ENCODE results near the gene MRPL22. TPM values are rescaled to one million over a fixed set of nuclear protein-coding genes. Genes with fewer than 3 reads are reported as not detected.

MRPL22 gene
- total RNA-seq, 1 experiment from 2014 or later: 77.2 TPM

DNA sequence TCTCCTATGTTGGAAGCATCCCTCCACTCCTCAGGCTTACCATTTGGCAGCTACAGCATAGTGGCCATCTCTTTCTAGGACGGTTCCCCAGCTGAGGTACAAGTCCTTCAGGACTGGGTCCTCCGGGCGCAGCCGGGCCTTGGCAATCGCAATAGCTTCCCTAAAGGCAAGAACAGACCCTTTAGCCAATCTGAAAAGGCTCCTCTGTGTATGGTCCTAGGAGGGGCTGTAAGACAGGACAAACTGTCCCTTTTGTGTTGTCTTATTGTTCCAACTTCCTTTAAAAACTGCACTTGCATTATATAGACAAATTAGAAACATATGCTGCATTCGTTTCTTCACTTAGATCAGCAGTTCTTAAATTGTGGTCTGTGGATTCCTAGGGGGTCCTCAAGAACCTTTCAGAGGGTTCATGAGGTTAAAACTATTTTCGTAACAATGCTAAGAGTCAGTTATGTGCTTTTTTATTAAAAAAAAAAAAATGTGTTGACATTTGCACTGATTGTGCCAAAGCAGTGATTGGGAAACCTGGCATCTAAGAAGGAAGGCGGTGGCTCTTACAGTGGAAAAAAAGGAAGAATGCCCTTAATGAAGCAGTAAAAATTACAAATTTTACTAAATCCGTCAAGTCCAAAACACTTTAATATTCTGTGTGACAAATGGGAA lies 41.6 kb upstream of the MRPL22 start:
- Histone ChIP-seq H3K9ac (ENCODE audit: extremely low read depth, insufficient read length, low read length) (no peak overlapping the region), H3K4me2 (ENCODE audit: insufficient read depth, insufficient read length, low read length) (no peak overlapping the region), H3K4ac (ENCODE audit: low read depth, low read length) (no peak overlapping the region), H3K23me2 (ENCODE audit: insufficient read length, low read depth, low read length, poor library complexity, severe bottlenecking) (no peaks in the 10 kb centered on the region), H3K9me3 (ENCODE audit: control insufficient read depth, low read depth, low read length) (no peaks in the 10 kb centered on the region), H4K20me1 (ENCODE audit: control insufficient read depth, insufficient read depth, insufficient read length) (no peaks in the 10 kb centered on the region), H4K5ac (ENCODE audit: insufficient read length, low read depth, low read length) (no peak overlapping the region), H3T11ph (ENCODE audit: low read length) (no peak overlapping the region), H4K91ac (ENCODE audit: insufficient read length, low read depth, low read length) (no peak overlapping the region), H3K18ac (ENCODE audit: insufficient read length, low read depth, low read length) (no peak overlapping the region), H3K79me1 (ENCODE audit: insufficient read depth, low read depth, low read length, poor library complexity, severe bottlenecking) (no peaks in the 10 kb centered on the region), H2BK12ac (ENCODE audit: insufficient read length, low read depth, low read length) (no peak overlapping the region), H3K56ac (ENCODE audit: insufficient read length, low read depth, low read length) (no peak overlapping the region), H3K79me2 (ENCODE audit: insufficient read depth, low read length) (no peaks in the 10 kb centered on the region), H2BK120ac (ENCODE audit: low read depth, low read length, poor library complexity, severe bottlenecking) (no peak overlapping the region), H3K27ac (ENCODE audit: insufficient read length, low read depth, low read length) (no peak overlapping the region), H2AK5ac (ENCODE audit: insufficient read length, low read length) (no peak overlapping the region), H2AFZ (ENCODE audit: low read length) (no peak overlapping the region), H3K27me3 (ENCODE audit: insufficient read depth, low read length) (no peaks in the 10 kb centered on the region), H4K8ac (replicated peaks; ENCODE audit: insufficient read length, low read depth, low read length) (no peak overlapping the region), H2BK5ac (ENCODE audit: insufficient read length, low read length) (no peak overlapping the region), H3K4me1 (ENCODE audit: insufficient read depth, low read length) (no peaks in the 10 kb centered on the region), H3K23ac (ENCODE audit: insufficient read length, low read depth, low read length) (no peak overlapping the region), H3K14ac (ENCODE audit: insufficient read depth, low read length) (no peak overlapping the region), H2BK20ac (ENCODE audit: low read depth, low read length, poor library complexity, severe bottlenecking) (no peak overlapping the region), H2BK15ac (ENCODE audit: low read depth, low read length) (no peak overlapping the region)
- Mint-ChIP-seq H3K27me3 (ENCODE audit: low read depth) (no peaks in the 10 kb centered on the region), H3K27ac (no peak overlapping the region), H3K36me3 (ENCODE audit: insufficient read depth in 1 of 3, low read depth in 3 of 3) (peaks cover 46 to 91% (median 78%) of the 10 kb centered on the region in 3 experiments; a peak in 6 of 7 replicates), H3K4me1 (no peaks in the 10 kb centered on the region), H3K9me3 (no peaks in the 10 kb centered on the region), H3K4me3 (no peak overlapping the region)
- no CpG with 5 or more reads among the region's 9 CpGs for WGBS (ENCODE audit: extremely low coverage, insufficient read length, low lambda C conversion rate)
- no peak for DNase-seq
- TF ChIP-seq, protein P1, sequence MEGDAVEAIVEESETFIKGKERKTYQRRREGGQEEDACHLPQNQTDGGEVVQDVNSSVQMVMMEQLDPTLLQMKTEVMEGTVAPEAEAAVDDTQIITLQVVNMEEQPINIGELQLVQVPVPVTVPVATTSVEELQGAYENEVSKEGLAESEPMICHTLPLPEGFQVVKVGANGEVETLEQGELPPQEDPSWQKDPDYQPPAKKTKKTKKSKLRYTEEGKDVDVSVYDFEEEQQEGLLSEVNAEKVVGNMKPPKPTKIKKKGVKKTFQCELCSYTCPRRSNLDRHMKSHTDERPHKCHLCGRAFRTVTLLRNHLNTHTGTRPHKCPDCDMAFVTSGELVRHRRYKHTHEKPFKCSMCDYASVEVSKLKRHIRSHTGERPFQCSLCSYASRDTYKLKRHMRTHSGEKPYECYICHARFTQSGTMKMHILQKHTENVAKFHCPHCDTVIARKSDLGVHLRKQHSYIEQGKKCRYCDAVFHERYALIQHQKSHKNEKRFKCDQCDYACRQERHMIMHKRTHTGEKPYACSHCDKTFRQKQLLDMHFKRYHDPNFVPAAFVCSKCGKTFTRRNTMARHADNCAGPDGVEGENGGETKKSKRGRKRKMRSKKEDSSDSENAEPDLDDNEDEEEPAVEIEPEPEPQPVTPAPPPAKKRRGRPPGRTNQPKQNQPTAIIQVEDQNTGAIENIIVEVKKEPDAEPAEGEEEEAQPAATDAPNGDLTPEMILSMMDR (conservative IDR thresholded peaks at IDR 0.05): no peak
